H9 (cell line): Measurements from ENCODE around the gene DNER. TPM values are rescaled to one million over a fixed set of nuclear protein-coding genes. Genes with fewer than 3 reads are reported as not detected.
"Not testable (repeated sequence)": the region's sequence is repeated elsewhere in the genome, so short reads cannot be mapped to it uniquely, and the experiment has no call there.

Experiments used
- DNase-seq: peaks from one replicate; pipeline ENCODE4 v3.0.0-alpha.2; 2017
- H2AFZ ChIP-seq: one replicate; pipeline ENCODE4 v1.6.1; 2013; ENCODE audit warnings: mild to moderate bottlenecking, low read length, control low read depth, moderate library complexity
- H2AK5ac ChIP-seq: 2 replicates; pipeline ENCODE4 v1.6.1; 2013; ENCODE audit warnings: low read length, control low read depth, mixed read lengths; ENCODE audit not compliant: insufficient read length
- H2BK120ac ChIP-seq: one replicate; pipeline ENCODE4 v1.6.1; 2013; ENCODE audit warnings: low read depth, mild to moderate bottlenecking, low read length, control low read depth, inconsistent platforms; ENCODE audit not compliant: poor library complexity, severe bottlenecking
- H2BK12ac ChIP-seq: 2 replicates; pipeline ENCODE4 v1.6.1; 2013; ENCODE audit warnings: low read length, control low read depth, mixed read lengths, low read depth; ENCODE audit not compliant: insufficient read length
- H2BK15ac ChIP-seq: 2 replicates; pipeline ENCODE4 v1.6.1; 2013; ENCODE audit warnings: low read depth, low read length, control low read depth
- H2BK20ac ChIP-seq: one replicate; pipeline ENCODE4 v1.6.1; 2013; ENCODE audit warnings: low read depth, mild to moderate bottlenecking, low read length, control low read depth, inconsistent platforms; ENCODE audit not compliant: poor library complexity, severe bottlenecking
- H2BK5ac ChIP-seq: 2 replicates; pipeline ENCODE4 v1.6.1; 2013; ENCODE audit warnings: low read length, control low read depth, mixed read lengths; ENCODE audit not compliant: insufficient read length
- H3K14ac ChIP-seq: 2 replicates; pipeline ENCODE4 v1.6.1; 2013; ENCODE audit warnings: low read length, control low read depth; ENCODE audit not compliant: insufficient read depth
- H3K18ac ChIP-seq: 2 replicates; pipeline ENCODE4 v1.6.1; 2013; ENCODE audit warnings: low read depth, mild to moderate bottlenecking, mixed read lengths, low read length, control low read depth; ENCODE audit not compliant: insufficient read length
- H3K23ac ChIP-seq: 2 replicates; pipeline ENCODE4 v1.6.1; 2013; ENCODE audit warnings: low read length, control low read depth, mixed read lengths, low read depth; ENCODE audit not compliant: insufficient read length
- H3K23me2 ChIP-seq: 2 replicates; pipeline ENCODE4 v1.6.1; 2013; ENCODE audit warnings: low read depth, mild to moderate bottlenecking, mixed read lengths, low read length, control low read depth; ENCODE audit not compliant: insufficient read length, poor library complexity, severe bottlenecking
- H3K27ac ChIP-seq: 2 replicates; pipeline ENCODE4 v1.5.1; 2013; ENCODE audit warnings: low read length, control low read depth, mixed read lengths, low read depth; ENCODE audit not compliant: insufficient read length
- H3K27me3 ChIP-seq: 2 replicates; pipeline ENCODE4 v1.6.1; 2013; ENCODE audit warnings: low read length, control low read depth, inconsistent platforms; ENCODE audit not compliant: insufficient read depth
- H3K4ac ChIP-seq: 2 replicates; pipeline ENCODE4 v1.6.1; 2013; ENCODE audit warnings: low read depth, mild to moderate bottlenecking, control low read depth, inconsistent platforms, low read length, moderate library complexity
- H3K4me1 ChIP-seq: 2 replicates; pipeline ENCODE4 v1.6.1; 2013; ENCODE audit warnings: low read length, control low read depth, inconsistent platforms; ENCODE audit not compliant: insufficient read depth
- H3K4me2 ChIP-seq: 2 replicates; pipeline ENCODE4 v1.6.1; 2013; ENCODE audit warnings: low read length, control low read depth, mixed read lengths; ENCODE audit not compliant: insufficient read length, insufficient read depth
- H3K56ac ChIP-seq: 2 replicates; pipeline ENCODE4 v1.6.1; 2013; ENCODE audit warnings: low read depth, mild to moderate bottlenecking, mixed read lengths, low read length, control low read depth; ENCODE audit not compliant: insufficient read length
- H3K79me1 ChIP-seq: 2 replicates; pipeline ENCODE4 v1.6.1; 2013; ENCODE audit warnings: low read depth, mild to moderate bottlenecking, moderate library complexity, low read length, control low read depth, inconsistent platforms; ENCODE audit not compliant: insufficient read depth, poor library complexity, severe bottlenecking
- H3K79me2 ChIP-seq: 2 replicates; pipeline ENCODE4 v1.6.1; 2013; ENCODE audit warnings: low read length, control low read depth, inconsistent platforms; ENCODE audit not compliant: insufficient read depth
- H3K9ac ChIP-seq: 2 replicates; pipeline ENCODE4 v1.6.1; 2013; ENCODE audit warnings: low read length, control low read depth, mixed read lengths; ENCODE audit not compliant: insufficient read length; ENCODE audit errors: extremely low read depth
- H3K9me3 ChIP-seq: one replicate; pipeline ENCODE4 v1.6.1; 2013; ENCODE audit warnings: low read depth, low read length, inconsistent platforms; ENCODE audit not compliant: control insufficient read depth
- H3T11ph ChIP-seq: one replicate; pipeline ENCODE4 v1.6.1; 2013; ENCODE audit warnings: mild to moderate bottlenecking, low read length, control low read depth, inconsistent platforms
- H4K20me1 ChIP-seq: one replicate; pipeline ENCODE4 v1.6.1; 2013; ENCODE audit not compliant: control insufficient read depth, insufficient read length, insufficient read depth
- H4K5ac ChIP-seq: 2 replicates; pipeline ENCODE4 v1.6.1; 2013; ENCODE audit warnings: low read depth, mild to moderate bottlenecking, mixed read lengths, low read length, control low read depth; ENCODE audit not compliant: insufficient read length
- H4K8ac ChIP-seq: replicated peaks from 2 replicates; pipeline ENCODE4 v1.6.1; 2013; ENCODE audit warnings: low read length, control low read depth, mixed read lengths, low read depth; ENCODE audit not compliant: insufficient read length
- H4K91ac ChIP-seq: 2 replicates; pipeline ENCODE4 v1.6.1; 2013; ENCODE audit warnings: low read depth, mild to moderate bottlenecking, moderate library complexity, mixed read lengths, low read length, control low read depth; ENCODE audit not compliant: insufficient read length
- H3K27ac Mint-ChIP-seq, 3 experiments: 2 replicates in 2 of 3; 3 replicates in 1 of 3; pipeline ENCODE4 v1.8.0; 2020 to 2021; ENCODE audit warnings: mixed read lengths in 3 of 3, mild to moderate bottlenecking in 1 of 3, moderate library complexity in 1 of 3
- H3K27me3 Mint-ChIP-seq: 2 replicates; pipeline ENCODE4 v1.8.0; 2021; ENCODE audit warnings: low read depth, mild to moderate bottlenecking, moderate library complexity, mixed read lengths
- H3K36me3 Mint-ChIP-seq, 3 experiments: 2 replicates in 2 of 3; 3 replicates in 1 of 3; pipeline ENCODE4 v1.8.0; 2020 to 2021; ENCODE audit warnings: low read depth in 3 of 3, mixed read lengths in 3 of 3; ENCODE audit not compliant: insufficient read depth in 1 of 3
- H3K4me1 Mint-ChIP-seq, 2 experiments: 2 replicates each; pipeline ENCODE4 v1.8.0; 2020; ENCODE audit warnings: mixed read lengths in 2 of 2
- H3K4me3 Mint-ChIP-seq, 2 experiments: 2 replicates in 1 of 2; 3 replicates in 1 of 2; pipeline ENCODE4 v1.8.0; 2020 to 2021; ENCODE audit warnings: mild to moderate bottlenecking in 2 of 2, mixed read lengths in 2 of 2, moderate library complexity in 1 of 2
- H3K9me3 Mint-ChIP-seq, 2 experiments: 2 replicates in 1 of 2; 3 replicates in 1 of 2; pipeline ENCODE4 v1.8.0; 2020; ENCODE audit warnings: mild to moderate bottlenecking in 2 of 2, mixed read lengths in 2 of 2, moderate library complexity in 1 of 2
- CTCF ChIP-seq: fragments of 200-600 bp; sonication (generic); conservative IDR thresholded peaks from 3 replicates; pipeline ENCODE4 v1.8.0; 2021; ENCODE audit warnings: antibody characterized with exemption, mild to moderate bottlenecking
- WGBS: extraction: QIAGEN DNeasy Blood & Tissue Kit; methylation state at CpG from one replicate; pipeline ENCODE4 v1.1.7; 2013; ENCODE audit warnings: missing lambda C conversion rate, low lambda C conversion rate, mixed read lengths; ENCODE audit not compliant: insufficient read length; ENCODE audit errors: extremely low coverage; 5-methylcytosine and 5-hydroxymethylcytosine counted together
- total RNA-seq: library from RNA; stranded (reverse); gene quantifications from 2 replicates; pipeline ENCODE4 v1.2.1, GENCODE V29; 2021

DNER gene
- total RNA-seq, 1 experiment from 2014 or later, result 1.0 TPM

- H3K27ac ChIP-seq, result no peak overlapping the region
- no peaks in the 10 kb centered on the region for H3K27me3 ChIP-seq
- H4K91ac ChIP-seq, result no peak overlapping the region
- H3K36me3 Mint-ChIP-seq, result no peaks in the 10 kb centered on the region
- no peak overlapping the region for H2BK12ac ChIP-seq
- H3K4ac ChIP-seq, result no peak overlapping the region
- H3K4me1 ChIP-seq, result no peaks in the 10 kb centered on the region
- no peak overlapping the region for H3K9ac ChIP-seq
- H3K4me3 Mint-ChIP-seq, result no peak overlapping the region
- no peaks in the 10 kb centered on the region for H3K23me2 ChIP-seq
- no peaks in the 10 kb centered on the region for H3K79me2 ChIP-seq
- no peak for TF ChIP-seq CTCF
- peak overlapping the region in 1 of 3 experiments; percentile 87; a peak in 1 of 7 replicates for H3K27ac Mint-ChIP-seq
- H2BK15ac ChIP-seq, result no peak overlapping the region
- H4K5ac ChIP-seq, result no peak overlapping the region
- no peak overlapping the region for H3K56ac ChIP-seq
- H4K20me1 ChIP-seq, result no peaks in the 10 kb centered on the region
- H2BK20ac ChIP-seq, result no peak overlapping the region
- H3K14ac ChIP-seq, result no peak overlapping the region
- DNase-seq, result no peak
- H3K9me3 Mint-ChIP-seq, result no peaks in the 10 kb centered on the region
- no peak overlapping the region for H4K8ac ChIP-seq
- H3K27me3 Mint-ChIP-seq, result no peaks in the 10 kb centered on the region
- WGBS, result no CpG with 5 or more reads among the region's 5 CpGs
- H3K9me3 ChIP-seq, result no peaks in the 10 kb centered on the region
- H2AFZ ChIP-seq, result no peak overlapping the region
- H3K79me1 ChIP-seq, result no peaks in the 10 kb centered on the region
- no peak overlapping the region for H3K23ac ChIP-seq
- no peak overlapping the region for H2AK5ac ChIP-seq
- H3K18ac ChIP-seq, result no peak overlapping the region
- no peak overlapping the region for H2BK5ac ChIP-seq
- no peak overlapping the region for H2BK120ac ChIP-seq
- no peak overlapping the region for H3K4me2 ChIP-seq
- H3K4me1 Mint-ChIP-seq, result no peaks in the 10 kb centered on the region
- H3T11ph ChIP-seq, result no peak overlapping the region
Observed at GRCh38 chr2:229339618-229340017, 374.7 kb downstream of the DNER start.

GRCh38 chr2:229339171-229339570 lies 375.2 kb downstream of the DNER start:
- not testable (repeated sequence) for H3K4me1 Mint-ChIP-seq, H3K23me2 ChIP-seq, H3K56ac ChIP-seq, H3K18ac ChIP-seq, H4K5ac ChIP-seq, H3K27me3 ChIP-seq, H3K79me1 ChIP-seq, H4K20me1 ChIP-seq, H3K27ac Mint-ChIP-seq, H3K4me1 ChIP-seq, H3K27ac ChIP-seq, H2BK5ac ChIP-seq, H3K9ac ChIP-seq, H3K23ac ChIP-seq, H3K36me3 Mint-ChIP-seq, H3K79me2 ChIP-seq, H3K14ac ChIP-seq, H3K4me2 ChIP-seq, H4K91ac ChIP-seq, H3K4ac ChIP-seq, H3T11ph ChIP-seq, H2BK120ac ChIP-seq, H2AFZ ChIP-seq, H3K27me3 Mint-ChIP-seq, H2AK5ac ChIP-seq, H2BK15ac ChIP-seq, H2BK12ac ChIP-seq, H3K9me3 Mint-ChIP-seq, DNase-seq, H2BK20ac ChIP-seq, H4K8ac ChIP-seq, H3K4me3 Mint-ChIP-seq, H3K9me3 ChIP-seq
- WGBS, result no CpG with 5 or more reads among the region's 4 CpGs
